Measurements from ENCODE around the gene SLC22A12.

GRCh38 chr11:64586366-64586765, 4.7 kb upstream of the SLC22A12 start:
- no peak for TF ChIP-seq CTCF (IDR thresholded peaks at IDR 0.05)
- TF ChIP-seq POLR2A (IDR thresholded peaks at IDR 0.05) = no peak
